ENCODE data around the gene OCEL1. TPM values are rescaled to one million over a fixed set of nuclear protein-coding genes. Genes with fewer than 3 reads are reported as not detected.

OCEL1 gene
- total and polyA plus RNA-seq, 2 of the 13 experiments (the other 11 are each of a cell fraction or from before 2014, with no cell fraction given) = 10.6 to 17.2 TPM

DNA sequence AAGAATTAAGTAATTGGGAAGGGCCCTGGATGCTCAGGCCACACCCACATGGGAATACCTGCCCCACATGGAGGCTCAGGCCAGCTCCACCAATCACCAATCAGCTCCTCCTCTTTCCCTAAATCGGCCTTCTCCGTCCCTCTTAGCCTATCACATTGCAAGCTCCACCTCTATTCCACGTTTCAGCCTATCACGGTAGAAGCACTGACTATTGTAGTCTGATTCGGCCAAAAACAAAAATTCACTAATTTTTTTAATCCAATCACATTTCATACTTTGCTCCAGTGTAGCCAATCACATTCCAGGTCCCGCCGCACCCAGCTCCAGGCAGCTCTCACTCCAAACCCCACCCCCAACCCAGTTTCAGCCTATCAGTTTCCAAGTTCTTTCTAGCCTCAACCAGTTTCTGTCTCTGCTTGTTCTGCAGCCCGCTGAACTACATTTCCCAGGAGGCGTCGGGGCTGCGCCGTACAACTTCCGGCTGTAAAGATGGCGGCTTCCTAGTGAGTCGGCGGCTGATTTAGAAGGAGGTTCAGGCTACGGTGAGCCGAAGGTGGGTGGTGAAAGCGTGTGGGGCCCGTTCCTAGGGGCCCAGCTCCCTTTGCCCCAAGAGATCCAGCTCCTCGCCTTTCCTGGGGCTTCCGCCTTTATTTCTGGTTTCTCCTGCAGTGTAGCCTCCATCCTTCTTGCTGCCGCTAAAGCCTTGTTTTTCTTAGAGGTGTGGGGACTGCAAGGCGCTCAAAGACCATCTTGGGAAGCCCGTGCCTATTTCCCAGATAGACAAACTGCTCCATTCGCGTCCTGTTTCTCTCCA, 41.2 kb downstream of the OCEL1 start, which contains the start of gene BABAM1 (continued):
- TF ChIP-seq, protein P1, sequence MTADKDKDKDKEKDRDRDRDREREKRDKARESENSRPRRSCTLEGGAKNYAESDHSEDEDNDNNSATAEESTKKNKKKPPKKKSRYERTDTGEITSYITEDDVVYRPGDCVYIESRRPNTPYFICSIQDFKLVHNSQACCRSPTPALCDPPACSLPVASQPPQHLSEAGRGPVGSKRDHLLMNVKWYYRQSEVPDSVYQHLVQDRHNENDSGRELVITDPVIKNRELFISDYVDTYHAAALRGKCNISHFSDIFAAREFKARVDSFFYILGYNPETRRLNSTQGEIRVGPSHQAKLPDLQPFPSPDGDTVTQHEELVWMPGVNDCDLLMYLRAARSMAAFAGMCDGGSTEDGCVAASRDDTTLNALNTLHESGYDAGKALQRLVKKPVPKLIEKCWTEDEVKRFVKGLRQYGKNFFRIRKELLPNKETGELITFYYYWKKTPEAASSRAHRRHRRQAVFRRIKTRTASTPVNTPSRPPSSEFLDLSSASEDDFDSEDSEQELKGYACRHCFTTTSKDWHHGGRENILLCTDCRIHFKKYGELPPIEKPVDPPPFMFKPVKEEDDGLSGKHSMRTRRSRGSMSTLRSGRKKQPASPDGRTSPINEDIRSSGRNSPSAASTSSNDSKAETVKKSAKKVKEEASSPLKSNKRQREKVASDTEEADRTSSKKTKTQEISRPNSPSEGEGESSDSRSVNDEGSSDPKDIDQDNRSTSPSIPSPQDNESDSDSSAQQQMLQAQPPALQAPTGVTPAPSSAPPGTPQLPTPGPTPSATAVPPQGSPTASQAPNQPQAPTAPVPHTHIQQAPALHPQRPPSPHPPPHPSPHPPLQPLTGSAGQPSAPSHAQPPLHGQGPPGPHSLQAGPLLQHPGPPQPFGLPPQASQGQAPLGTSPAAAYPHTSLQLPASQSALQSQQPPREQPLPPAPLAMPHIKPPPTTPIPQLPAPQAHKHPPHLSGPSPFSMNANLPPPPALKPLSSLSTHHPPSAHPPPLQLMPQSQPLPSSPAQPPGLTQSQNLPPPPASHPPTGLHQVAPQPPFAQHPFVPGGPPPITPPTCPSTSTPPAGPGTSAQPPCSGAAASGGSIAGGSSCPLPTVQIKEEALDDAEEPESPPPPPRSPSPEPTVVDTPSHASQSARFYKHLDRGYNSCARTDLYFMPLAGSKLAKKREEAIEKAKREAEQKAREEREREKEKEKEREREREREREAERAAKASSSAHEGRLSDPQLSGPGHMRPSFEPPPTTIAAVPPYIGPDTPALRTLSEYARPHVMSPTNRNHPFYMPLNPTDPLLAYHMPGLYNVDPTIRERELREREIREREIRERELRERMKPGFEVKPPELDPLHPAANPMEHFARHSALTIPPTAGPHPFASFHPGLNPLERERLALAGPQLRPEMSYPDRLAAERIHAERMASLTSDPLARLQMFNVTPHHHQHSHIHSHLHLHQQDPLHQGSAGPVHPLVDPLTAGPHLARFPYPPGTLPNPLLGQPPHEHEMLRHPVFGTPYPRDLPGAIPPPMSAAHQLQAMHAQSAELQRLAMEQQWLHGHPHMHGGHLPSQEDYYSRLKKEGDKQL (CRISPR knock-in tag; IDR thresholded peaks at IDR 0.05; ENCODE audit: low read depth) = no peak
- no peak for TF ChIP-seq ZFP41 (CRISPR knock-in tag; IDR thresholded peaks at IDR 0.05; ENCODE audit: borderline replicate concordance)
- TF ChIP-seq, protein P2, sequence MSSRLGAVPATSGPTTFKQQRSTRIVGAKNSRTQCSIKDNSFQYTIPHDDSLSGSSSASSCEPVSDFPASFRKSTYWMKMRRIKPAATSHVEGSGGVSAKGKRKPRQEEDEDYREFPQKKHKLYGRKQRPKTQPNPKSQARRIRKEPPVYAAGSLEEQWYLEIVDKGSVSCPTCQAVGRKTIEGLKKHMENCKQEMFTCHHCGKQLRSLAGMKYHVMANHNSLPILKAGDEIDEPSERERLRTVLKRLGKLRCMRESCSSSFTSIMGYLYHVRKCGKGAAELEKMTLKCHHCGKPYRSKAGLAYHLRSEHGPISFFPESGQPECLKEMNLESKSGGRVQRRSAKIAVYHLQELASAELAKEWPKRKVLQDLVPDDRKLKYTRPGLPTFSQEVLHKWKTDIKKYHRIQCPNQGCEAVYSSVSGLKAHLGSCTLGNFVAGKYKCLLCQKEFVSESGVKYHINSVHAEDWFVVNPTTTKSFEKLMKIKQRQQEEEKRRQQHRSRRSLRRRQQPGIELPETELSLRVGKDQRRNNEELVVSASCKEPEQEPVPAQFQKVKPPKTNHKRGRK (CRISPR knock-in tag; IDR thresholded peaks at IDR 0.05) = no peak
- peak; percentile 45; the same call in 1 of the 2 replicates for TF ChIP-seq RXRB (CRISPR knock-in tag; IDR thresholded peaks at IDR 0.05; ENCODE audit: borderline replicate concordance)
- TF ChIP-seq, protein P3, sequence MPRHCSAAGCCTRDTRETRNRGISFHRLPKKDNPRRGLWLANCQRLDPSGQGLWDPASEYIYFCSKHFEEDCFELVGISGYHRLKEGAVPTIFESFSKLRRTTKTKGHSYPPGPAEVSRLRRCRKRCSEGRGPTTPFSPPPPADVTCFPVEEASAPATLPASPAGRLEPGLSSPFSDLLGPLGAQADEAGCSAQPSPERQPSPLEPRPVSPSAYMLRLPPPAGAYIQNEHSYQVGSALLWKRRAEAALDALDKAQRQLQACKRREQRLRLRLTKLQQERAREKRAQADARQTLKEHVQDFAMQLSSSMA (CRISPR knock-in tag; IDR thresholded peaks at IDR 0.05) = 0 out of 2 replicates have a peak, but pooled peaks have one; percentile 54
- TF ChIP-seq, protein P4, sequence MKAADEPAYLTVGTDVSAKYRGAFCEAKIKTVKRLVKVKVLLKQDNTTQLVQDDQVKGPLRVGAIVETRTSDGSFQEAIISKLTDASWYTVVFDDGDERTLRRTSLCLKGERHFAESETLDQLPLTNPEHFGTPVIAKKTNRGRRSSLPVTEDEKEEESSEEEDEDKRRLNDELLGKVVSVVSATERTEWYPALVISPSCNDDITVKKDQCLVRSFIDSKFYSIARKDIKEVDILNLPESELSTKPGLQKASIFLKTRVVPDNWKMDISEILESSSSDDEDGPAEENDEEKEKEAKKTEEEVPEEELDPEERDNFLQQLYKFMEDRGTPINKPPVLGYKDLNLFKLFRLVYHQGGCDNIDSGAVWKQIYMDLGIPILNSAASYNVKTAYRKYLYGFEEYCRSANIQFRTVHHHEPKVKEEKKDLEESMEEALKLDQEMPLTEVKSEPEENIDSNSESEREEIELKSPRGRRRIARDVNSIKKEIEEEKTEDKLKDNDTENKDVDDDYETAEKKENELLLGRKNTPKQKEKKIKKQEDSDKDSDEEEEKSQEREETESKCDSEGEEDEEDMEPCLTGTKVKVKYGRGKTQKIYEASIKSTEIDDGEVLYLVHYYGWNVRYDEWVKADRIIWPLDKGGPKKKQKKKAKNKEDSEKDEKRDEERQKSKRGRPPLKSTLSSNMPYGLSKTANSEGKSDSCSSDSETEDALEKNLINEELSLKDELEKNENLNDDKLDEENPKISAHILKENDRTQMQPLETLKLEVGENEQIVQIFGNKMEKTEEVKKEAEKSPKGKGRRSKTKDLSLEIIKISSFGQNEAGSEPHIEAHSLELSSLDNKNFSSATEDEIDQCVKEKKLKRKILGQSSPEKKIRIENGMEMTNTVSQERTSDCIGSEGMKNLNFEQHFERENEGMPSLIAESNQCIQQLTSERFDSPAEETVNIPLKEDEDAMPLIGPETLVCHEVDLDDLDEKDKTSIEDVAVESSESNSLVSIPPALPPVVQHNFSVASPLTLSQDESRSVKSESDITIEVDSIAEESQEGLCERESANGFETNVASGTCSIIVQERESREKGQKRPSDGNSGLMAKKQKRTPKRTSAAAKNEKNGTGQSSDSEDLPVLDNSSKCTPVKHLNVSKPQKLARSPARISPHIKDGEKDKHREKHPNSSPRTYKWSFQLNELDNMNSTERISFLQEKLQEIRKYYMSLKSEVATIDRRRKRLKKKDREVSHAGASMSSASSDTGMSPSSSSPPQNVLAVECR (CRISPR knock-in tag; IDR thresholded peaks at IDR 0.05; ENCODE audit: borderline replicate concordance) = peak; percentile 80; the same call in 1 of the 2 replicates
- TF ChIP-seq ETV5 (CRISPR knock-in tag; IDR thresholded peaks at IDR 0.05; ENCODE audit: borderline replicate concordance) = peak; percentile 80
- TF ChIP-seq, protein P5, sequence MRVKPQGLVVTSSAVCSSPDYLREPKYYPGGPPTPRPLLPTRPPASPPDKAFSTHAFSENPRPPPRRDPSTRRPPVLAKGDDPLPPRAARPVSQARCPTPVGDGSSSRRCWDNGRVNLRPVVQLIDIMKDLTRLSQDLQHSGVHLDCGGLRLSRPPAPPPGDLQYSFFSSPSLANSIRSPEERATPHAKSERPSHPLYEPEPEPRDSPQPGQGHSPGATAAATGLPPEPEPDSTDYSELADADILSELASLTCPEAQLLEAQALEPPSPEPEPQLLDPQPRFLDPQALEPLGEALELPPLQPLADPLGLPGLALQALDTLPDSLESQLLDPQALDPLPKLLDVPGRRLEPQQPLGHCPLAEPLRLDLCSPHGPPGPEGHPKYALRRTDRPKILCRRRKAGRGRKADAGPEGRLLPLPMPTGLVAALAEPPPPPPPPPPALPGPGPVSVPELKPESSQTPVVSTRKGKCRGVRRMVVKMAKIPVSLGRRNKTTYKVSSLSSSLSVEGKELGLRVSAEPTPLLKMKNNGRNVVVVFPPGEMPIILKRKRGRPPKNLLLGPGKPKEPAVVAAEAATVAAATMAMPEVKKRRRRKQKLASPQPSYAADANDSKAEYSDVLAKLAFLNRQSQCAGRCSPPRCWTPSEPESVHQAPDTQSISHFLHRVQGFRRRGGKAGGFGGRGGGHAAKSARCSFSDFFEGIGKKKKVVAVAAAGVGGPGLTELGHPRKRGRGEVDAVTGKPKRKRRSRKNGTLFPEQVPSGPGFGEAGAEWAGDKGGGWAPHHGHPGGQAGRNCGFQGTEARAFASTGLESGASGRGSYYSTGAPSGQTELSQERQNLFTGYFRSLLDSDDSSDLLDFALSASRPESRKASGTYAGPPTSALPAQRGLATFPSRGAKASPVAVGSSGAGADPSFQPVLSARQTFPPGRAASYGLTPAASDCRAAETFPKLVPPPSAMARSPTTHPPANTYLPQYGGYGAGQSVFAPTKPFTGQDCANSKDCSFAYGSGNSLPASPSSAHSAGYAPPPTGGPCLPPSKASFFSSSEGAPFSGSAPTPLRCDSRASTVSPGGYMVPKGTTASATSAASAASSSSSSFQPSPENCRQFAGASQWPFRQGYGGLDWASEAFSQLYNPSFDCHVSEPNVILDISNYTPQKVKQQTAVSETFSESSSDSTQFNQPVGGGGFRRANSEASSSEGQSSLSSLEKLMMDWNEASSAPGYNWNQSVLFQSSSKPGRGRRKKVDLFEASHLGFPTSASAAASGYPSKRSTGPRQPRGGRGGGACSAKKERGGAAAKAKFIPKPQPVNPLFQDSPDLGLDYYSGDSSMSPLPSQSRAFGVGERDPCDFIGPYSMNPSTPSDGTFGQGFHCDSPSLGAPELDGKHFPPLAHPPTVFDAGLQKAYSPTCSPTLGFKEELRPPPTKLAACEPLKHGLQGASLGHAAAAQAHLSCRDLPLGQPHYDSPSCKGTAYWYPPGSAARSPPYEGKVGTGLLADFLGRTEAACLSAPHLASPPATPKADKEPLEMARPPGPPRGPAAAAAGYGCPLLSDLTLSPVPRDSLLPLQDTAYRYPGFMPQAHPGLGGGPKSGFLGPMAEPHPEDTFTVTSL (CRISPR knock-in tag; IDR thresholded peaks at IDR 0.05; ENCODE audit: borderline replicate concordance) = no peak

Data from HepG2 (cell line).